GM18868 (cell line): Measurements from ENCODE around the gene CRIP2.

Experiments used
- ATAC-seq: cut with Tn5 transposase; IDR thresholded peaks from one replicate; pipeline ENCODE4 v1.9.1; 2021; ENCODE audit warnings: mild to moderate bottlenecking, moderate library complexity; ENCODE audit not compliant: unreplicated experiment

CRIP2 gene

DNA sequence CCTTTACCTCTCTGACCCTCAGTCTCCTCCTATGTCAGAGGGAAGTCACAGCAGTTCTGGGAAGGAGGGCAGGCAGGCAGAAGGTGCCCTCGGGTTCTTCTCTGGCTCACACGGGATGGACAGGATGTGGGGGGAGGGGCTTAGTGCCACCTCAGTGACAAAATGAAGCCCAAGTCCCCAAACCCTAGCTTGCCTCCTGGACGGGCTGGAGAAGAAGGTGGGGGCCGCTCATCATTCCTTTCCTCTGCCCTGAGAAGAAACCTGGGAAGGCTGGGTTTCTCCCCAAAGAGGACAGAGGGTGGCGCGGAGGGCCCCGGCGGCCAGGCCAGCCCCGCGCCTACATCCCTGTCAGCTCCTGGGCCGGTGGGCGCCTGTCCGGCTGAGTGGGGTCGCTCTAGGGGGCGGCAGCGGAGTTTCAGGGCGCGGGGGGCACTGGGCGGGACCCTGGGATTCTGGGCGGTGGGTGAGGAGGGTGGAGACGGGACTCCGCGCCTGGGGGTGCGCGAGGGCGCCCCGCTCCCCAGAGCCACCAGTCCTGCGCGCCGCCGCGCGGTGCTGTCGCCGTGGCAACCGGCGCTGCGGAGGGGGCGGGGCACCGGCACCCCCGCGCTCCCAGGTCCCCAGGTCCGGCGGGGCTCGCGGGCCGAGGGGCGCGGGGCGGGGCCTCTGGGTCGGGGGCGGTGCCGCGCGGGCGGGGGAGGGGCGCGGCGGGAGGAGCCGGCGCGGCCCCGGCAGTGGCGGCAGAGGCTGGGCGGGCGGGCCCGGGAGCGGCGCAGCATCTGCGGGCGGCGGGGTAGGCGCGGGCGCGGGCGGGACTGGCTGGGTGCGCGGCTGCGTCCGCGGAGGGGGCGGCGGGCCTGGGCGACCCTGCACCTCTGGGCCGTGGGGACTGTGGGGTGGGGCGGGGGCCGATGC is 51.5 kb downstream of the CRIP2 start, which contains the start of gene TMEM121:
TSS of gene TMEM121 (plus strand) at position 723 of the 915 bp plus-strand sequence. CDS start 2,252 bp downstream, outside the sequence.
- ATAC-seq = no peak

GRCh38 chr14:105526776-105527380 is 52.3 kb downstream of the CRIP2 start:
- ATAC-seq = no peak

- ATAC-seq = no peak
Measured at GRCh38 chr14:105527381-105527825, 52.8 kb downstream of the CRIP2 start.

GRCh38 chr14:105527826-105528585 is 53.4 kb downstream of the CRIP2 start:
- no peak for ATAC-seq

GRCh38 chr14:105528586-105529318 is 54.1 kb downstream of the CRIP2 start:
- ATAC-seq = no peak

DNA sequence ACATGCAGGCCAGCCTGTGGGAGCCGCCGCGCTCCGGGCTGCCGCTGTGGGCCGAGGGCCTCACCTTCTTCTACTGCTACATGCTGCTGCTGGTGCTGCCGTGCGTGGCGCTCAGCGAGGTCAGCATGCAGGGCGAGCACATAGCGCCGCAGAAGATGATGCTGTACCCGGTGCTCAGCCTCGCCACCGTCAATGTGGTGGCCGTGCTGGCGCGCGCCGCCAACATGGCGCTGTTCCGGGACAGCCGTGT is 54.6 kb downstream of the CRIP2 start:
- no peak for ATAC-seq
